HTR-8/SVneo (cell line): Measurements from ENCODE around the gene TSFM.

Experiments
- DNase-seq: peaks from one replicate; pipeline ENCODE4 v3.0.0; 2011; ENCODE audit warnings: low spot score, mixed read lengths; ENCODE audit not compliant: insufficient read length
- FAIRE-seq: peaks from 2 replicates; lab custom pipeline; 2011; peaks lifted over from hg19 to GRCh38; lab: Jason Lieb, UNC

Gene TSFM

GRCh38 chr12:57782608-57783465 lies at the start of gene TSFM:
Gene TSFM, plus strand, starts transcription at chr12:57782787. Its CDS starts 15 bp downstream, at chr12:57782802.
- FAIRE-seq (peak; percentile 82), DNase-seq (peak; percentile 79)

GRCh38 chr12:57733928-57734327 lies 48.7 kb upstream of the TSFM start:
- DNase-seq (no peak), FAIRE-seq (no peak)

GRCh38 chr12:57734591-57734990 lies 48.0 kb upstream of the TSFM start:
- FAIRE-seq (no peak), DNase-seq (no peak)

GRCh38 chr12:57735198-57735855 lies 47.3 kb upstream of the TSFM start:
- no peak for FAIRE-seq
- DNase-seq, result no peak

GRCh38 chr12:57735952-57736740 lies 46.4 kb upstream of the TSFM start:
- DNase-seq, result peak; percentile 56
- FAIRE-seq, result peak; percentile 42

- no peak for DNase-seq
These were observed 45.7 kb upstream of the TSFM start for GRCh38 chr12:57736741-57737466.

GRCh38 chr12:57737467-57738460 lies 44.8 kb upstream of the TSFM start:
- no peak for FAIRE-seq

More at GRCh38 chr12:57736741-57737466, 45.7 kb upstream of the TSFM start:
- FAIRE-seq, result no peak

GRCh38 chr12:57738661-57739237 lies 43.8 kb upstream of the TSFM start, which contains the start of gene AGAP2:
Gene AGAP2, minus strand, starts transcription at chr12:57738742. Its CDS starts 496 bp downstream, at chr12:57738246.
- FAIRE-seq (no peak), DNase-seq (peak; percentile 56)

More at GRCh38 chr12:57737467-57738460, 44.8 kb upstream of the TSFM start:
- DNase-seq, result no peak

- DNase-seq (no peak), FAIRE-seq (no peak)
These were observed 43.2 kb upstream of the TSFM start for GRCh38 chr12:57739387-57739786.

- FAIRE-seq (no peak), DNase-seq (no peak)
These were observed 42.6 kb upstream of the TSFM start for GRCh38 chr12:57739914-57740538.

- FAIRE-seq, result no peak
- DNase-seq, result no peak
These were observed 41.8 kb upstream of the TSFM start for GRCh38 chr12:57740656-57741412.

GRCh38 chr12:57741413-57741789 lies 41.2 kb upstream of the TSFM start:
- no peak for FAIRE-seq
- no peak for DNase-seq

- DNase-seq (no peak), FAIRE-seq (no peak)
These were observed 40.5 kb upstream of the TSFM start for GRCh38 chr12:57741844-57742738.

- no peak for FAIRE-seq
These were observed 38.8 kb upstream of the TSFM start for GRCh38 chr12:57743769-57744168.

GRCh38 chr12:57744194-57744776 lies 38.3 kb upstream of the TSFM start:
- FAIRE-seq (no peak), DNase-seq (no peak)

More at GRCh38 chr12:57743769-57744168, 38.8 kb upstream of the TSFM start:
- DNase-seq, result no peak
